ENCODE data around the gene ZNF91.
"Not testable (repeated sequence)": the region's sequence is repeated elsewhere in the genome, so short reads cannot be mapped to it uniquely, and the experiment has no call there.

The ZNF91 gene

DNA sequence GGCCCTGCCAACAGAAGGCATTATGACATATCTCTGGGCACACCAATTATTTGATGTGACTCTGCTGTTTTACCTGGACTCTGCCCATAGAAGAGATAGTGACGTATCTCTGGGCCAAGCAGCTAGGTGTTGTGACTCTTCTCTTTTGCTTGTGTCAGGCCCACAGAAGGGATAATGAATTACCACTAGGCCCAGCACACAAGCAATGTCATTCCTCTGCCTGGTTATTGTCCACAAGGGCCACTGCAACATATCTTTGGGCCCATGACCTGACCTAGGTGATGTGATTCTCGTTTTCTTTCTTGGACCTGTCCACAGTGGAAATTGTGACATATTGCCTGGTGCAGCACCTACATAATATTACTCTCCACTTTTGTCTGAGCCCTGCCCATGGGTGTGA is 80.0 kb downstream of the ZNF91 start:
- DNase-seq: no peak

DNA sequence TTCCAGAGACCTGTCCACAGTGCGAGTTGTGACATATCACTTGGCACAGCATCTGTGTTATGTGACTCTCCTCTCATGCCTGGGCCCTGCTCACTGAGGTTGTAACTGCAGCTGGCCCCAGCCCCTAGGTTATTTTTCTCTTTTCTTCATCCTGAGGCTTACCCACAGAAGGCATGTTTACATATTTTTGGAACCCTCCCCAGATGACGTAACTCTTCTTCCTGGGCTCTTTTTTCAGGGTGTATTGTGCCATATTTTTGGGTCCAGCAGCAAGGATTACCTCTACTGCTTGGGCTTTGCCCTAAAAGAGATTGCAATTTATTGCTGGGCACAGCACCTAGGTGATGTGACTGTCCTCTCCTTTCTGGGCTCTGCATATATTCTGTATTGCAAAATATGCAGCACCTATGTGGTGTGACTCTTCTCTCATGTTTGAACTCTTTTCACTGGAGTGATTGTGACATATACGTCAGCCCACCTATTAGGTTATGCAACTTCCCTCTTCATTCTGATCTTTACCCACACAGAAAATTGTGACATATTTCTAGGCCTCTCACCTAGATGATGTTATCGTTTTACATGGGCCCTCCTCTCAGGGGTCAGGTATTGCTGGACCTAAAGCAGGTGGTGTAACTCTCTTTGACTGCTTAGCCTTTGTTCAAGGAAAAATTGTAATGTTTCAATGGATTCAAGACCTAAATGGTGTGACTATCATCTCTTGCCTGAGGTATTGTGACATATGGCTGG is 80.6 kb downstream of the ZNF91 start:
- no peak for DNase-seq

DNA sequence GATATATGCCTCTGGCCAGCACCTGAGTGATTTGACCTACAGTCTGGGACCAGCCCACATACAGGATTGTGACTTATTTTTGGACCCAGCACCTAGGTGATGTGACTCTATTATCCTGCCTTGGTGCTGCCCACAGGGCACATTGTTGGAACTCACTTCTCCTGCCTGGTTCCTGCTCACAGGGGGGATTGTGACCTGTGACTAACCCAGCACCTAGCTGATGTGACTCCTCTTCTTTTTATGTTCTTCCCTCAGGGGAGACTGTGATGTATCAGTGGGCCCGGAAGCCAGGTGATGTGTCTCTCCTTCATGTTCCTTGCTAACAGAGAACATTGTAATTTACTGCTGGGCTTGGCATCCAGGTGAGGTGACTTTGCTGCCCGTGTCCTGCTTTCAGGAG is 82.1 kb downstream of the ZNF91 start:
- DNase-seq: no peak

DNA sequence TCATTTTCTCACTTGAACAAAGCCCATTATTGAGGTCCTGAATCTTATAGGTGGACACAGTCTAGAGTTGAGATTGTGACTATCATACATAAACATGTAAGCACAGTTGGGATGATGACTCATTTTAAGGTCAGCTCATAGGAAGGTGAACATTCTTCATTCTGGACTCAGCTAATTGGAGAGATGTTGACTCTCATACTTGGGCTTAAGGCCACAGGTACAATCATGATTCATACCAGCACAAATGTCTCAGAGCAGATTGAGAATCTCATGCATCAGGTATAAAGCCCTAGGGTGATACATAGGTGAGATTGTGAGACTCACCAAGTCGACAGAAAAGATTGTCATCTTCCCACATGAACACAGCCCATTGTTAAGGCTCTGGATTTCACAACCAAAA is 82.8 kb downstream of the ZNF91 start:
- no peak for DNase-seq

DNA sequence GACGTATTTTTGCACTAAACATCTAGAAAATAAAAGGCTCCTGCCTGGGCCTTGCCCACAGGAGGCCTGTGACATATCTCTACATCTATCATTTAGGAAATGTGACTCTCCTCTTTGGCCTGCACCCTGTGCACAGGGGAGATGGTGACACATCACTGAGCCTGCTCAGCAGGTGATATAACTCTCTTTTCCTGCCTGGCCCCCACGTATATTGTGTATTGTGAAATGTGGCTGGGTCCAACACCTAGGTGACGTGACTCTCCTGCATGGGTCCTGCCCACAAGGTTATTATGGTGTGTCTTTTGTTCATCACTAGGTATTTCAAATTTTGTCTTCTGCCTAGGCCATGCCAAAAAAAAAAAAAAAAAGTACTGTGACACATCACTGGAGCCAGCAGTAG is 83.7 kb downstream of the ZNF91 start:
- no peak for DNase-seq

DNA sequence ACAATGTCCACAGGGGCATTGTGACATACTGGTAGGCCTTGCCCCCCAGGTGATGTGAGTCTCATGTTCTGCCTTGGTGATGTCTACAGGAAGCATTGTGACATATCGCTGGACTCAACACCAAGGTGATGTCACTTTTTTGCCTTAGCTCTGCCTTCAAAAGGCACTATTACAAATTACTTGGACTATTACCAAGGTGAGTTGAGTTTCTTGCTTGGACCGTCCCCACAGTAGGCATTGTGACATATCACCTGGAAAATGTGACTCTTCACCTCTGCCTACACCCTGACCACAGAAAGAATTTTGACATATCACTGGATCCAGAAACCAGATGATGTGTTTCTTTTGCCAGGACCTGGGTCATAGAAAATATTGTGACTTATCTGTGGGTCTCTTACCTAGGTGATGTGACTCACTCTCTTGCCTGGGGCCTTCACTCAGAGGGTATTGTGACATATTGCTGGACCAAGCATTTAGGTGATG is 84.5 kb downstream of the ZNF91 start:
- DNase-seq: no peak

DNA sequence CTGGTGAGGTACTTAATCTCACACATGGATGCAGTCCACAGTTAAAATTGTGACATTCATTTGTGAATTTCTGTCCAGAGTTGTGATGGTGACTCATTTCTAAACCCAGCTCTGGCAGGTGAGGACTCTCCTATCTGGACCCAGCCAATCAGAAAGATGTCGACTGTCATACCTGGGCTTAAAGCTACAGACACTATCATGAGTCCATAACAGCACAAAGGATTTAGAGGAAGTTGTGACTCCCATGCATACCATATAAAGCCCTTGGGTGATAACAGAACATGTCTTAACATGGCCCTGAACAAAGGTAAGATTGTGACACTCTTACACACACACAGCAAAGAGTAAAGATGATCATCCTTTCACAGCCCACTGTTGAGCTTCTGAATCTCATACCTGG is 85.3 kb downstream of the ZNF91 start:
- no peak for DNase-seq

DNA sequence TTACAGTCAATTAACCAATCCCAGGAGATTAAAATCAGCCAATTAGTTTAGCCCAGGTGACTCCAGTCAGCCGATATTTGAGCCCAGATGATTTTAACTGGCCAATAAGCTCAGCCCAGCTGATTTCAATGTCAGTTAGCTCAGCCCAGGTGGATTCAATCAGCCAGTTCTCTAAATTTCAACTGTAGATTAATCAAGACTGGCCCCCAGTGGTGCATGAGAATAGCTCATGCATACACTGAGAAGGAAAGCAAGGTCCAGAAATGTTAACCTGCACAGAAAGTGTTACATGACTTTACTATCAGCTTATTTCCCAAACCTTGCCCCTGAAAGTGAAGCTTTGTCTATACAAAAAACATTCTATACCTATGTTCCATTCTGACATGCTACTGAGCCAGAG is 89.7 kb downstream of the ZNF91 start:
- DNase-seq: no peak

DNA sequence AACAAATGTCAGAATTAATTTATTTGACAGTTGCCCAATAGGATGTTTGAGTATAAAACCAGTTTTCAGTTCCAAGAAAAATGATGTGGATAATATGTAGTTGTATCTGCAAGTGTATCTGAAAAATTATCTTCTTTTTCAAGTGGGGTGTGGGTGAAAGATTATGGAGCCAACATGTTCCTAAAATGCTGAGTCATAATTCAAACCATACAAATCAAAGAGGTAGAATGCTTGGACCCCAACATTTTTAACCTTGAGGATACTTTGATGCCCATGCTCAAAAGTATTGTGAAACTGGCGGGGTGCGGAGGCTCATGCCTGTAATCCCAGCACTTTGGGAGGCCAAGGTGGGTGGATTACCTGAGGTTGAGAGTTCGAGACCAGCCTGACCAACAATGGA is 91.0 kb downstream of the ZNF91 start:
- DNase-seq: no peak

DNA sequence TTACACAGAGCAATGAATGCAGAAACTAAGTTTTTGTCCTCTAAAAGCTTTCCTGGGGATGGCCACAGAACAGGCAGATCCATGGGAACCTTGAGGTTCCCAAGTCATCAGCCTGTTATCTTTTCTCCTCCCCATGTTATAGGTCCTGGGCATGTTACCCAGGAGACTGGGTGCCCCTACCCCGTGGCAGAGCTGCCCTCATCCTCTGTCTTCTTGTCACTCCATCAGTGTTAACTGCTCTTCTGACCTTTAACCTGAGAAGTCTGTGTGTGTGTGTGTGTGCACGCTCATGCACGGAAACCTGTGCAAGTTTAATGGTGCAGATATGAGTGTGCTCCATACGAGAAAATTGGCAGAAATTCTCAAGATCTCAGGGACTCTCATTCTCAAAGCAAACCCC is 101.1 kb downstream of the ZNF91 start:
- no peak for DNase-seq

DNA sequence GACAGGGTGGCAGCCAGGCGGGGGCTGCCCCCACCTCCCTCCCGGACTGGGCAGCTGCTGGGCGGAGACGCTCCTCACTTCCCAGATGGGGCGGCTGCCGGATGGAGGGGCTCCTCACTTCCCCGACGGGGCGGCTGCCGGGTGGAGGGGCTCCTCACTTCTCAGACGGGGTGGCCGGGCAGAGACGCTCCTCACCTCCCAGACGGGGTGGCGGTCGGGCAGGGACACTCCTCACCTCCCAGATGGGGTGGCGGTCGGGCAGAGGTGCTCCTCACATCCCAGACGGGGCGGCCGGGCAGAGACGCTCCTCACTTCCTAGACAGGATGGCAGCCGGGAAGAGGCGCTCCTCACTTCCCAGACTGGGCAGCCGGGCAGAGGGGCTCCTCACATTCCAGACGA is 105.3 kb downstream of the ZNF91 start:
- not testable (repeated sequence) for DNase-seq
